ENCODE measurements around the gene RHOD.

GRCh38 chr11:67102664-67103063, 46.0 kb downstream of the RHOD start:
- no peak for TF ChIP-seq CTCF (IDR thresholded peaks at IDR 0.05 in 4 of 5, conservative IDR thresholded peaks at IDR 0.05 in 1 of 5)
- no peak for TF ChIP-seq POLR2A (IDR thresholded peaks at IDR 0.05)
